DND-41 (cell line): ENCODE measurements around the gene POU6F1.

Source experiments
- EZH2 ChIP-seq: IDR thresholded peaks from 3 replicates; pipeline ENCODE4 v1.6.1; 2012; ENCODE audit warnings: borderline replicate concordance, low read depth, mild to moderate bottlenecking, moderate library complexity, low read length, inconsistent platforms; ENCODE audit not compliant: severe bottlenecking
- TF ChIP-seq, protein P1 (sequence below): IDR thresholded peaks from 2 replicates; pipeline ENCODE4 v1.5.1; 2012; ENCODE audit warnings: borderline replicate concordance, low read length, moderate library complexity, mild to moderate bottlenecking; ENCODE audit not compliant: poor library complexity, severe bottlenecking; ENCODE audit errors: extremely low read depth

DNA sequence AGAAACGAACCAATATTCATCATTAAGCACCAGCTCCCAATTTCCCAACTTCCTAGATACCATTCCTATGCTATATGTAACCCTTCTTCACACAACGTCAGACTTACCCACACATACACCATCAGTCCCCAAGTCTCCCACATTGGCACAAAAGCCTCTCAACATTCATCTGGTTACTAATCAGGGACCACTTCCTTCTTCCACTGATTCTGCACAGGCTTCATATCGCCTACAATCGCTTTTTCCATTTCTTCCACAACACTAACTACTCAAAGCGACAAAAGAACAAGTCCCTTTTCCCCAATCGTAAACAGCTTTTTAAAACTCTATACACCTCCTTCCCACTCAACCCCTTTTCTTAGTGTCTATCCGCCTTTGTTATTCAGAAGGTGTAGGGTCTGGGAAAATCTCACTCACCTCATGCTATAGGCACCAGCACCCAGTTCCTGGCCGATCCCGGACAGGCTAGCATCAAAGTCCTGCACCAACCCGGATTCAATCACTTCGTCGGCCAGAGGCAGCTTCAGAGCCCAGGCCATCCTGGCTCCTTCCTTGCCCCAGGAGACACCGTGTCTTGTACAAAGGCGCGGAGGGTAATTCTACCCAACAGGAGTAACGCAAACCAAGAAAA is 45.9 kb downstream of the POU6F1 start:
- TF ChIP-seq, protein P1, sequence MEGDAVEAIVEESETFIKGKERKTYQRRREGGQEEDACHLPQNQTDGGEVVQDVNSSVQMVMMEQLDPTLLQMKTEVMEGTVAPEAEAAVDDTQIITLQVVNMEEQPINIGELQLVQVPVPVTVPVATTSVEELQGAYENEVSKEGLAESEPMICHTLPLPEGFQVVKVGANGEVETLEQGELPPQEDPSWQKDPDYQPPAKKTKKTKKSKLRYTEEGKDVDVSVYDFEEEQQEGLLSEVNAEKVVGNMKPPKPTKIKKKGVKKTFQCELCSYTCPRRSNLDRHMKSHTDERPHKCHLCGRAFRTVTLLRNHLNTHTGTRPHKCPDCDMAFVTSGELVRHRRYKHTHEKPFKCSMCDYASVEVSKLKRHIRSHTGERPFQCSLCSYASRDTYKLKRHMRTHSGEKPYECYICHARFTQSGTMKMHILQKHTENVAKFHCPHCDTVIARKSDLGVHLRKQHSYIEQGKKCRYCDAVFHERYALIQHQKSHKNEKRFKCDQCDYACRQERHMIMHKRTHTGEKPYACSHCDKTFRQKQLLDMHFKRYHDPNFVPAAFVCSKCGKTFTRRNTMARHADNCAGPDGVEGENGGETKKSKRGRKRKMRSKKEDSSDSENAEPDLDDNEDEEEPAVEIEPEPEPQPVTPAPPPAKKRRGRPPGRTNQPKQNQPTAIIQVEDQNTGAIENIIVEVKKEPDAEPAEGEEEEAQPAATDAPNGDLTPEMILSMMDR: no peak
- no peak for TF ChIP-seq EZH2
